Naive thymus-derived CD4-positive, alpha-beta T cell (primary cell): ENCODE measurements around the gene SMARCAL1. TPM values are rescaled to one million over a fixed set of nuclear protein-coding genes. Genes with fewer than 3 reads are reported as not detected.
A peak's percentile ranks its signal among the peaks of the same experiment; 100 is the strongest.

Source experiments
- ATAC-seq: fragments of 150-1000 bp; cut with Tn5 transposase; 2 replicates; pipeline ENCODE4 v1.10.0; 2021; ENCODE audit warnings: mild to moderate bottlenecking, moderate library complexity
- CTCF ChIA-PET: fragments of 350-600 bp; sonication (Branson Sonifier 250); formaldehyde crosslinking; loops from one replicate; lab custom pipeline; 2021; ENCODE audit warnings: antibody characterized with exemption; lab: Charles Lee
- POLR2A ChIA-PET: fragments of 350-600 bp; sonication (Branson Sonifier 250); formaldehyde crosslinking; loops from one replicate; lab custom pipeline; 2021; ENCODE audit warnings: antibody characterized with exemption, inconsistent platforms; lab: Charles Lee
- DNase-seq, 9 donors: peaks; one replicate each; pipeline versions ENCODE4 v3.0.0 to v3.0.0-alpha.2; 2020 to 2022; ENCODE audit warnings: mixed read lengths in 1 of 9
- H3K27ac ChIP-seq: one replicate; pipeline ENCODE4 v1.7.0; 2013; ENCODE audit warnings: mild to moderate bottlenecking, low read depth, low read length, moderate library complexity
- H3K27me3 ChIP-seq, 2 donors: one replicate each; pipeline ENCODE4 v1.7.0; 2013; ENCODE audit warnings: low read length in 2 of 2, mild to moderate bottlenecking in 2 of 2, moderate library complexity in 2 of 2; ENCODE audit not compliant: control insufficient read depth in 2 of 2, insufficient read depth in 2 of 2
- H3K36me3 ChIP-seq, 3 experiments: 1 replicate in 2 of 3; 2 replicates in 1 of 3; pipeline ENCODE4 v1.7.0; 2013; ENCODE audit warnings: low read length in 3 of 3, mild to moderate bottlenecking in 3 of 3, moderate library complexity in 1 of 3; ENCODE audit not compliant: insufficient read depth in 3 of 3, control insufficient read depth in 2 of 3
- H3K4me1 ChIP-seq, 2 donors: one replicate each; pipeline ENCODE4 v1.7.0; 2013; ENCODE audit warnings: low read length in 2 of 2, mild to moderate bottlenecking in 2 of 2, moderate library complexity in 1 of 2; ENCODE audit not compliant: control insufficient read depth in 2 of 2, insufficient read depth in 2 of 2
- H3K4me3 ChIP-seq: 2 replicates; pipeline ENCODE4 v1.7.0; 2013; ENCODE audit warnings: mild to moderate bottlenecking, low read length
- H3K9me3 ChIP-seq, 3 experiments: 1 replicate in 2 of 3; 2 replicates in 1 of 3; pipeline ENCODE4 v1.7.0; 2013; ENCODE audit warnings: low read length in 3 of 3; ENCODE audit not compliant: control insufficient read depth in 2 of 3
- H3K27ac Mint-ChIP-seq, 9 donors: one replicate each; pipeline ENCODE4 v1.8.0; 2020 to 2022; ENCODE audit warnings: mixed read lengths in 9 of 9, mild to moderate bottlenecking in 8 of 9, moderate library complexity in 5 of 9, inconsistent platforms in 2 of 9
- H3K27me3 Mint-ChIP-seq, 5 donors: one replicate each; pipeline ENCODE4 v1.8.0; 2021 to 2022; ENCODE audit warnings: mixed read lengths in 5 of 5, mild to moderate bottlenecking in 1 of 5
- H3K36me3 Mint-ChIP-seq, 5 donors: one replicate each; pipeline ENCODE4 v1.8.0; 2020 to 2022; ENCODE audit warnings: mixed read lengths in 5 of 5, mild to moderate bottlenecking in 3 of 5, inconsistent platforms in 1 of 5
- H3K4me1 Mint-ChIP-seq, 7 donors: one replicate each; pipeline ENCODE4 v1.8.0; 2020 to 2022; ENCODE audit warnings: mixed read lengths in 7 of 7, mild to moderate bottlenecking in 3 of 7, inconsistent platforms in 1 of 7
- H3K4me3 Mint-ChIP-seq, 10 donors: one replicate each; pipeline ENCODE4 v1.8.0; 2020 to 2022; ENCODE audit warnings: mild to moderate bottlenecking in 10 of 10, mixed read lengths in 10 of 10, moderate library complexity in 6 of 10, inconsistent platforms in 2 of 10
- H3K9me3 Mint-ChIP-seq, 11 donors: one replicate each; pipeline ENCODE4 v1.8.0; 2020 to 2022; ENCODE audit warnings: mixed read lengths in 11 of 11, mild to moderate bottlenecking in 4 of 11, inconsistent platforms in 1 of 11, moderate library complexity in 1 of 11
- intact Hi-C, 2 donors: fragments of 100-400 bp; cut with micrococcal nuclease; formaldehyde crosslinking; loops; one replicate each; pipeline ENCODE4 v1.15.1; 2023
- polyA plus RNA-seq, 2 donors: library from polyadenylated mRNA; unstranded; fragments of 300-500 nt; fragmentation: Illumina TruSeq; gene quantifications; one replicate each; pipeline ENCODE4 v1.2.3, GENCODE V29; 2021
- total RNA-seq, 6 experiments: library from RNA in 5 of 6; stranded (reverse) in 5 of 6; gene quantifications; 1 replicate in 5 of 6; 2 replicates in 1 of 6; pipeline ENCODE4 v1.2.3 and lab custom pipeline; 2021 to 2026

The SMARCAL1 gene
- total and polyA plus RNA-seq, 7 experiments from 2014 or later, result 16.2 to 31.2 (median 24.6) TPM

DNA sequence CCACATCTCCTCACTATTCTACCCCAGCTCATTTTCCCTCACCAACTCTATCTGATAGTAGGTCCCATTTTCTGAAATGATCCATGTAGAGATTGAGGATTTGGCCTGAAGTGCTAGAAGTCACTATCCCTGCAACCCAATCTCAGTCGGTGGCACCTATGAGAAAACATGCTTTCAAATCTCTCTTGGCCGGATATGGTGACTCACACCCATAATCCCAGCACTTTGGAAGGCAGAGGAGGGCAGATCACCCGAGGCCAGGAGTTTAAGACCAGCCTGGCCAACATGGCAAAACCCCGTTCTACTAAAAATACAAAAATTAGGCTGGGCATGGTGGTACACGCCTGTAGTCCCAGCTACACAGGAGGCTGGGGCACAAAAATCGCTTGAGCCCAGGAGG, 20.9 kb upstream of the SMARCAL1 start:
- peaks cover 13 to 28% (median 27%) of the 10 kb centered on the region in 7 donors for H3K4me1 Mint-ChIP-seq
- no peaks in the 10 kb centered on the region for H3K36me3 ChIP-seq
- ChIA-PET POLR2A (no interaction called here), CTCF (interaction anchor here (1.2 kb wide), 1 partner anchor 272 kb away, joined by 3 read pairs; no protein-coding TSS in a partner anchor)
- H3K4me1 ChIP-seq, result peaks cover 0 to 13% of the 10 kb centered on the region in 2 donors
- H3K27ac ChIP-seq, result no peak overlapping the region
- peaks cover 0 to 2% (median 0%) of the 10 kb centered on the region in 11 donors for H3K9me3 Mint-ChIP-seq
- no peaks in the 10 kb centered on the region for H3K27me3 ChIP-seq
- no peak overlapping the region for H3K4me3 ChIP-seq
- peaks cover 0 to 12% (median 0%) of the 10 kb centered on the region in 5 donors for H3K27me3 Mint-ChIP-seq
- no peaks in the 10 kb centered on the region for H3K9me3 ChIP-seq
- intact Hi-C loops, result no loop called here
- H3K27ac Mint-ChIP-seq, result no peak overlapping the region
- no peak overlapping the region for H3K4me3 Mint-ChIP-seq
- no peak for ATAC-seq
- peaks cover 0 to 3% (median 0%) of the 10 kb centered on the region in 5 donors for H3K36me3 Mint-ChIP-seq
- no peak for DNase-seq

DNA sequence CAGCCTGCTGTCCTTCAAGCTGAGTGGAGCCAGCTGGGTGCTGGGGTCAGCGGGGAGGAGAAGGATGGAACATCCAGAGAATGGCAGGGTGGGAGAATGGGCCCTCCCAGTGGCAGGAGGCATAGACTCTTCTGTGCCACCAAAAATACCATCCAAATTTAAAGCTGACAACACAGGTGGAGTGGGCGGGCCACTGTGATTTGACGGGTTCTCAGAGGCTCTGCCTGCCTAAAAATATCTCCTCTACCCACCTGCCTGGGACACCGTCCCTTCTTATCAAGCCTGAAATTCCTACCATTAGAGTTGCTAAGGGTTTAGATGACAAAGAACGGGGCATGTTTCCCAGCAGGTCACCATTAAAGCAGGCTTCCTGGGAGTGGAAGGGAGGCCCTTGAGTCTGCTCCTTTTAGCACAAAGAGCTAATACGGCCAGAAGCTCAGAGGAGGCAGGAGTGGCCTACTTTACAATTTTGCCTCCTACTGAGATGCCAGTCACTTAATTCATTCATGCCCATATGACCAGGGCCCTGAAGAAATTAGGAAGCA, 20.2 kb upstream of the SMARCAL1 start:
- Histone ChIP-seq H3K4me1 (peaks cover 0 to 13% of the 10 kb centered on the region in 2 donors), H3K36me3 (no peaks in the 10 kb centered on the region), H3K9me3 (no peaks in the 10 kb centered on the region), H3K27ac (no peak overlapping the region), H3K27me3 (no peaks in the 10 kb centered on the region), H3K4me3 (no peak overlapping the region)
- POLR2A ChIA-PET, result no interaction called here
- no peak for DNase-seq
- Mint-ChIP-seq H3K27ac (no peak overlapping the region), H3K4me1 (peaks cover 13 to 28% (median 27%) of the 10 kb centered on the region in 7 donors), H3K9me3 (peaks cover 0 to 2% (median 0%) of the 10 kb centered on the region in 11 donors), H3K4me3 (no peak overlapping the region), H3K27me3 (peaks cover 0 to 12% (median 0%) of the 10 kb centered on the region in 5 donors), H3K36me3 (peaks cover 0 to 3% (median 0%) of the 10 kb centered on the region in 5 donors)
- intact Hi-C loops, result no loop called here
- CTCF ChIA-PET, result interaction anchor here (1.2 kb wide), 1 partner anchor 273 kb away, joined by 3 read pairs; no protein-coding TSS in a partner anchor
- ATAC-seq, result no peak

DNA sequence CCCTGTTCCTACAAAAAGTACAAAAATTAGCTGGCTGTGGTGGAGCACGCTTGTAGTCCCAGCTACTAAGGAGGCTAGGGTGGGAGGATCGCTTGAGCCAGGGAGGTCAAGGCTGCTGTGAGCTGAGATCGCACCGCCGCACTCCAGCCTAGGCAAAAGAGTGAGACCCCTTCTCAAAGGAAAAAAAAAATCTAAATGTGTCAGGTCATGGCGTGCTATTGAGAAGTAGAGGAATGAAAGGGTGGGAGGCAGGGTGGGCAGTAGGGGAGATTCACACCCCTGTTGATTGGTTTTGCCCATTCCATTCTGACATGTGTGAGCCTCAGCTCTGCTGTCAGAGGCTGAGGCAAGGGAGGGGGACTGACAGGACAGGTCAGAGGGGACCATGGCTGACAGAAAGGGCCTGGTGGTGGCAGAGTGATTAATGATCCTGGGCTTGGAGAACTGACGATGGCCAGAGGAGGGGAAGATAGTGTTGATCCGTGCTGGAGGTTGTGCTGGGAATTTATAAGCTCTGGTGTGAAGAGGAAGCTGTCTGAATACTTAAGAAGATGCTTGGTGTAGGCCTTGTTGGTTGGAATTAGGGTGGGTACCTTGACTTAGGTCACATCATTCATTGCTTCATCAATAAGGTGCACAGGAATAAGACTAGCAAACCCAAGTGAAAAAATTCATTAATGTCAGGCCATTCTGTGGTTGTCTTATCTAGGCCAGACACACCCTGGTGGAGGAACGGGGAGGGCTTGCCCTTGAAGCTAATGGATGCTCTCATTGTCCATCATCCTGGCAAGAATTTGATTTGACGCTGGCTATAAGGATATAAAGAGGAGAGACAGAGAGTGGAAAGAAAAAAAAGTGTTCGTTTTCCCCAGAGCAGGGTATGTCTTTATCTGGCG, 19.1 kb upstream of the SMARCAL1 start:
- no peak overlapping the region for H3K4me3 Mint-ChIP-seq

DNA sequence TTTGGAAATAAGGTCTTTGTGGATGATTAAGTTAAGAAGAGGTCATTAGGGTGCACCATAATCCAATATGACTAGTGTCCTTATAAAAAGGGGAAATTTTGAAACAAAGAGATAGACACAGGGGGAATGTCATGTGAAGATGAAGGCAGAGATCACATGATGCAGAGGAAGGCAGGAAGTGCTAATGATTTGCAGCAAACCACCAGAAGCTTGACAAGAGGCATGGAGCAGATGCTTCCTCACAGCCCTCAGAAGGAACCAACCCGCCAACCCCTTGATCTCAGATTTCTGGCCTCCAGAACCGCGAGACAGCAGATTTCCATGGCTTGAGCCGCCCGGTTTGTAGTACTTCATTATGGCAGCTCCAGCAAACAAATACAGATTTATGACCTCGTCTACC, 17.4 kb upstream of the SMARCAL1 start:
- ChIA-PET CTCF (no interaction called here), POLR2A (no interaction called here)
- Mint-ChIP-seq H3K4me3 (no peak overlapping the region), H3K36me3 (peaks cover 0 to 3% (median 0%) of the 10 kb centered on the region in 5 donors), H3K27me3 (peaks cover 0 to 12% (median 0%) of the 10 kb centered on the region in 5 donors), H3K4me1 (peaks cover 0 to 11% (median 8%) of the 10 kb centered on the region in 7 donors), H3K27ac (no peak overlapping the region), H3K9me3 (no peaks in the 10 kb centered on the region)
- Histone ChIP-seq H3K36me3 (no peaks in the 10 kb centered on the region), H3K4me3 (no peak overlapping the region), H3K4me1 (no peaks in the 10 kb centered on the region), H3K9me3 (no peaks in the 10 kb centered on the region), H3K27ac (no peak overlapping the region), H3K27me3 (no peaks in the 10 kb centered on the region)
- ATAC-seq (peak; percentile 22), DNase-seq (no peak)
- intact Hi-C loops, result no loop called here

More for the DNA sequence above, 19.1 kb upstream of the SMARCAL1 start:
- peaks cover 0 to 3% (median 0%) of the 10 kb centered on the region in 5 donors for H3K36me3 Mint-ChIP-seq
- peaks cover 0 to 12% (median 0%) of the 10 kb centered on the region in 5 donors for H3K27me3 Mint-ChIP-seq
- H3K9me3 Mint-ChIP-seq, result no peaks in the 10 kb centered on the region
- H3K4me1 ChIP-seq, result peaks cover 0 to 7% of the 10 kb centered on the region in 2 donors
- ChIA-PET CTCF (no interaction called here), POLR2A (no interaction called here)
- no peaks in the 10 kb centered on the region for H3K36me3 ChIP-seq
- intact Hi-C loops, result no loop called here
- no peak for ATAC-seq
- H3K27me3 ChIP-seq, result no peaks in the 10 kb centered on the region
- H3K9me3 ChIP-seq, result no peaks in the 10 kb centered on the region
- H3K27ac Mint-ChIP-seq, result no peak overlapping the region
- H3K4me1 Mint-ChIP-seq, result peaks cover 8 to 19% (median 18%) of the 10 kb centered on the region in 7 donors
- no peak for DNase-seq
- no peak overlapping the region for H3K27ac ChIP-seq
- no peak overlapping the region for H3K4me3 ChIP-seq

DNA sequence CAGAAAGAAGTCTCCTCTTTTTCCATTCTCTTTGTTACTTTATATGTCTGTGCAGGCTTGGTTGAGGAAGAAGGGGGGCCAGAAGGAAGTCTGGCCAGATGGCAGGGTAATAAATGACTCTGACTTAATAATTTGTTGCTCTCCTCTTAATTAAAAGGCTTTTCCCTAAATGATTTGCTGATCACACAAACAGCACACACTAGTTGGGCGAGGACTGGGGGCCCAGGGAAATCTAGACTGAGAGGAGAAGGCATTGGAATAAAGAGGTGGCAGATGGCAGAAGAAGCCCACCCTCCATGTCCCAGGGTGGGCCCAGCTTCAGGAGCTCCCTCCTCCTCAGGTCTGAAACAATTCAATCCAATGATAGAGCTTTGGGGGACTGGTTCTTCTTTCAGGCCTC, 12.7 kb upstream of the SMARCAL1 start:
- DNase-seq (no peak), ATAC-seq (no peak)
- no peaks in the 10 kb centered on the region for H3K9me3 Mint-ChIP-seq
- H3K27me3 Mint-ChIP-seq, result peaks cover 0 to 13% (median 0%) of the 10 kb centered on the region in 5 donors
- CTCF ChIA-PET, result interaction anchor here (0.6 kb wide), 1 partner anchor 52 kb away, joined by 4 read pairs; no protein-coding TSS in a partner anchor
- POLR2A ChIA-PET, result interaction anchor here (0.9 kb wide), 1 partner anchor 11 kb away, joined by 3 read pairs; no protein-coding TSS in a partner anchor
- H3K4me1 Mint-ChIP-seq, result peaks cover 0 to 15% (median 7%) of the 10 kb centered on the region in 7 donors
- no peaks in the 10 kb centered on the region for H3K36me3 ChIP-seq
- peaks cover 0 to 3% (median 0%) of the 10 kb centered on the region in 5 donors for H3K36me3 Mint-ChIP-seq
- intact Hi-C loops, result loop anchor here in 1 of 2 donors (5.0 kb wide), 1 partner anchor 247 kb away; no protein-coding TSS in a partner anchor
- no peak overlapping the region for H3K4me3 Mint-ChIP-seq
- no peak overlapping the region for H3K27ac Mint-ChIP-seq
- H3K4me3 ChIP-seq, result no peak overlapping the region
- no peak overlapping the region for H3K27ac ChIP-seq
- H3K27me3 ChIP-seq, result no peaks in the 10 kb centered on the region
- no peaks in the 10 kb centered on the region for H3K9me3 ChIP-seq
- H3K4me1 ChIP-seq, result no peaks in the 10 kb centered on the region

DNA sequence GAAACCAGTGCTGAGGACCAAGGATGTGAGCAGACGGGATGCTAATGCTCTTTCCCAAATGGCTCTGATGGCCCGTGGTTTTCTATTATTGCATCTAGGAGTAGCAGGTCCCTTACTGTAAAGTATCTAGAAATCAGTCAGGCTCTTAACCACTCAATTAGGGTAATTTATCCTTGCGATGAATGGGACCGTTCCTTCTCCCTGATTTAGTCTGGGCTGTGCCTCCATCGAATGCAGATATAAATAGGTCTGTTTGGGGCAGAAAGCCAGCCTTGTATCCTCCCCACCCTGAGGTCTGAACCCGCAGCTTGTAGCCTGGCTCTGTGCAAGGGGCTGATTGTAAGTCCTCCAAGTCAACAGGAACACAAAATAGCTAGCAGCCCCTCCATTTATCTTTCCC, 9.5 kb upstream of the SMARCAL1 start:
- no peaks in the 10 kb centered on the region for H3K36me3 Mint-ChIP-seq
- peaks cover 0 to 12% (median 2%) of the 10 kb centered on the region in 7 donors for H3K4me1 Mint-ChIP-seq
- intact Hi-C loops, result loop anchor here in 1 of 2 donors (5.0 kb wide), 1 partner anchor 250 kb away; no protein-coding TSS in a partner anchor

More for the DNA sequence above, 9.5 kb upstream of the SMARCAL1 start:
- peaks cover 0 to 27% (median 3%) of the 10 kb centered on the region in 5 donors for H3K27me3 Mint-ChIP-seq
- no peaks in the 10 kb centered on the region for H3K36me3 ChIP-seq
- ChIA-PET POLR2A (no interaction called here), CTCF (interaction anchor here (0.5 to 3.8 kb wide), 5 partner anchors 20 to 185 kb away, joined by 3 to 25 read pairs (median 4); no protein-coding TSS in a partner anchor)
- ATAC-seq (no peak), DNase-seq (no peak)
- no peak overlapping the region for H3K4me3 Mint-ChIP-seq
- no peaks in the 10 kb centered on the region for H3K9me3 ChIP-seq
- peak overlapping the region in 1 of 9 donors; percentile 60 for H3K27ac Mint-ChIP-seq
- no peaks in the 10 kb centered on the region for H3K9me3 Mint-ChIP-seq
- H3K4me1 ChIP-seq, result no peaks in the 10 kb centered on the region
- H3K27me3 ChIP-seq, result no peaks in the 10 kb centered on the region
- no peak overlapping the region for H3K4me3 ChIP-seq
- H3K27ac ChIP-seq, result no peak overlapping the region
